Sigmoid colon (tissue), 4 donors: ENCODE measurements around the gene ACR.

Experiments used
- CTCF ChIP-seq, 4 experiments: fragments of 450-650 bp in 3 of 4; fragments of 200-600 bp in 1 of 4; IDR thresholded peaks; one replicate each; pipeline ENCODE4 v1.5.1; 2016 to 2019; ENCODE audit warnings: antibody characterized with exemption in 4 of 4, mild to moderate bottlenecking in 3 of 4, moderate library complexity in 2 of 4
- EP300 ChIP-seq, 4 donors: sonication (generic); formaldehyde crosslinking; IDR thresholded peaks; one replicate each; pipeline ENCODE4 v1.6.1; 2017; ENCODE audit warnings: antibody characterized with exemption in 4 of 4
- POLR2A ChIP-seq, 2 donors: fragments of 450-650 bp; IDR thresholded peaks; one replicate each; pipeline ENCODE4 v1.6.1; 2016; ENCODE audit warnings: antibody characterized with exemption in 2 of 2, mild to moderate bottlenecking in 2 of 2, moderate library complexity in 2 of 2
- POLR2AphosphoS5 ChIP-seq, 4 donors: sonication (generic); formaldehyde crosslinking; IDR thresholded peaks; one replicate each; pipeline ENCODE4 v1.6.1; 2017; ENCODE audit warnings: antibody characterized with exemption in 4 of 4

- TF ChIP-seq POLR2A (IDR thresholded peaks at IDR 0.05) = no peak
- TF ChIP-seq CTCF (IDR thresholded peaks at IDR 0.05) = no peak
- TF ChIP-seq POLR2AphosphoS5 (IDR thresholded peaks at IDR 0.05) = no peak
- TF ChIP-seq EP300 (IDR thresholded peaks at IDR 0.05) = no peak
These were observed 18.1 kb upstream of the ACR start for GRCh38 chr22:50719814-50720300.
